NT2/D1 (cell line): Measurements from ENCODE around the gene ZSWIM4.

Experiments used
- SUZ12 ChIP-seq: IDR thresholded peaks from 2 replicates; pipeline ENCODE4 v1.6.1; 2011; ENCODE audit not compliant: insufficient read length, insufficient read depth; ENCODE audit errors: extremely low read depth
- YY1 ChIP-seq: IDR thresholded peaks from 2 replicates; pipeline ENCODE4 v1.6.1; 2011; ENCODE audit not compliant: insufficient read length, insufficient read depth

DNA sequence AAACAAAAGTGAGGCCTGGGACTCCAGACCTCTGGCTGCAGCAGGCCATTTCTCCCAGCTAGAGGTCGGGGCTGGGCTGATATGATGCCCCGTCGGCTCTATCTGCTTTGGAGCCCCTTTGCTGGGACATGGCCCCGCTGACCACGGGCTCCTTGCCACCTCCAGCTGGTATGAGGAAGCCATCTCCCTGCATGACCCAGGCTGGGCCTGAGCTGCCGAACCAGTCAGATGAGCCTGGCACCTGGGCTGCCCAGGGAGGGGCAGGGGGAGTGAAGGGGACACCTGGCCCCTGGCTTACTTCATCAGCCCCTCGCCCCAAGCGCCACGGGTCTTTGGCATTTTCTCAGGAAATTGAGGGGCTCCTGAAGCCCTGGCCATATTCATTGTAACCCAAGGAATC is 7.8 kb downstream of the ZSWIM4 start:
- TF ChIP-seq SUZ12 (no peak), YY1 (no peak)
